Measurements from ENCODE around the gene NCF4.

NCF4 gene

GRCh38 chr22:36864454-36865215, 3.8 kb downstream of the NCF4 start:
- no peak for DNase-seq (ENCODE audit: low read depth in 2 of 2)

- DNase-seq (ENCODE audit: low read depth in 2 of 2): no peak
These were observed 4.5 kb downstream of the NCF4 start for GRCh38 chr22:36865346-36865745.

GRCh38 chr22:36867695-36868094, 6.9 kb downstream of the NCF4 start:
- DNase-seq (ENCODE audit: low read depth in 2 of 2): no peak

GRCh38 chr22:36868546-36869181, 7.9 kb downstream of the NCF4 start:
- DNase-seq (ENCODE audit: low read depth in 2 of 2): no peak

GRCh38 chr22:36870250-36870649, 9.4 kb downstream of the NCF4 start:
- DNase-seq (ENCODE audit: low read depth in 2 of 2): no peak

GRCh38 chr22:36871669-36872081, 10.9 kb downstream of the NCF4 start:
- DNase-seq (ENCODE audit: low read depth in 2 of 2): no peak

- DNase-seq (ENCODE audit: low read depth in 2 of 2): no peak
These were observed 11.3 kb downstream of the NCF4 start for GRCh38 chr22:36872084-36872483.

- DNase-seq (ENCODE audit: low read depth in 2 of 2): no peak
These were observed 12.2 kb downstream of the NCF4 start for GRCh38 chr22:36872866-36873498.

GRCh38 chr22:36873614-36874308, 13.0 kb downstream of the NCF4 start:
- DNase-seq (ENCODE audit: low read depth in 2 of 2): no peak

- DNase-seq (ENCODE audit: low read depth in 2 of 2): no peak
These were observed 13.5 kb downstream of the NCF4 start for GRCh38 chr22:36874309-36874696.

GRCh38 chr22:36874736-36875135, 13.9 kb downstream of the NCF4 start:
- no peak for DNase-seq (ENCODE audit: low read depth in 2 of 2)

- DNase-seq (ENCODE audit: low read depth in 2 of 2): no peak
These were observed 14.9 kb downstream of the NCF4 start for GRCh38 chr22:36875741-36876140.

GRCh38 chr22:36879775-36880174, 19.0 kb downstream of the NCF4 start:
- no peak for DNase-seq (ENCODE audit: low read depth in 2 of 2)

- no peak for DNase-seq (ENCODE audit: low read depth in 2 of 2)
These were observed 20.9 kb downstream of the NCF4 start for GRCh38 chr22:36881504-36882245.

GRCh38 chr22:36884349-36885158, 23.7 kb downstream of the NCF4 start:
- no peak for DNase-seq (ENCODE audit: low read depth in 2 of 2)

GRCh38 chr22:36885474-36885873, 24.7 kb downstream of the NCF4 start:
- DNase-seq (ENCODE audit: low read depth in 2 of 2): no peak

GRCh38 chr22:36886016-36886415, 25.2 kb downstream of the NCF4 start:
- DNase-seq (ENCODE audit: low read depth in 2 of 2): no peak

GRCh38 chr22:36887162-36887561, 26.4 kb downstream of the NCF4 start:
- DNase-seq (ENCODE audit: low read depth in 2 of 2): no peak

GRCh38 chr22:36891646-36892045, 30.8 kb downstream of the NCF4 start:
- no peak for DNase-seq (ENCODE audit: low read depth in 2 of 2)

- DNase-seq (ENCODE audit: low read depth in 2 of 2): no peak
These were observed 31.5 kb downstream of the NCF4 start for GRCh38 chr22:36892292-36892691.

GRCh38 chr22:36893262-36893661, 32.5 kb downstream of the NCF4 start:
- no peak for DNase-seq (ENCODE audit: low read depth in 2 of 2)

Measured in stimulated activated CD4-positive, alpha-beta T cell treated with anti-CD3 and anti-CD28 coated beads, Interleukin-1b, Interleukin-23, amount 100 ng/mL, for 1 hour (primary cell).